ENCODE measurements around the gene TOM1L2.
"Not testable (repeated sequence)": the region's sequence is repeated elsewhere in the genome, so short reads cannot be mapped to it uniquely, and the experiment has no call there.

The TOM1L2 gene

GRCh38 chr17:17940441-17940911, 31.7 kb downstream of the TOM1L2 start:
- no peak for DNase-seq

GRCh38 chr17:17939941-17940340, 32.3 kb downstream of the TOM1L2 start:
- not testable (repeated sequence) for DNase-seq

GRCh38 chr17:17938388-17939107, 33.7 kb downstream of the TOM1L2 start:
- DNase-seq = no peak

- no peak for DNase-seq
Observed at GRCh38 chr17:17937958-17938357, 34.2 kb downstream of the TOM1L2 start.

- DNase-seq = no peak
Observed at GRCh38 chr17:17937201-17937853, 34.9 kb downstream of the TOM1L2 start.

GRCh38 chr17:17935321-17936271, 36.6 kb downstream of the TOM1L2 start:
- DNase-seq = no peak

GRCh38 chr17:17934806-17935205, 37.4 kb downstream of the TOM1L2 start:
- no peak for DNase-seq

- no peak for DNase-seq
Observed at GRCh38 chr17:17934214-17934613, 38.0 kb downstream of the TOM1L2 start.

- no peak for DNase-seq
Observed at GRCh38 chr17:17933775-17934174, 38.4 kb downstream of the TOM1L2 start.

GRCh38 chr17:17931159-17931558, 41.0 kb downstream of the TOM1L2 start:
- no peak for DNase-seq

- DNase-seq = no peak
Observed at GRCh38 chr17:17930674-17931073, 41.5 kb downstream of the TOM1L2 start.

- no peak for DNase-seq
Observed at GRCh38 chr17:17929655-17930380, 42.4 kb downstream of the TOM1L2 start.

- no peak for DNase-seq
Observed at GRCh38 chr17:17928398-17929287, 43.6 kb downstream of the TOM1L2 start.

GRCh38 chr17:17926840-17927449, 45.3 kb downstream of the TOM1L2 start:
- DNase-seq = no peak

GRCh38 chr17:17926036-17926435, 46.2 kb downstream of the TOM1L2 start:
- no peak for DNase-seq

GRCh38 chr17:17924857-17925250, 47.3 kb downstream of the TOM1L2 start:
- no peak for DNase-seq

- DNase-seq = no peak
Observed at GRCh38 chr17:17924131-17924856, 47.9 kb downstream of the TOM1L2 start.

GRCh38 chr17:17922070-17922614, 50.1 kb downstream of the TOM1L2 start:
- DNase-seq = no peak

- no peak for DNase-seq
Observed at GRCh38 chr17:17921192-17922069, 50.8 kb downstream of the TOM1L2 start.

Measured in activated effector memory CD4-positive, alpha-beta T cell treated with Interleukin-2 at 50 U/mL for 16 hours (primary cell).